CD8-positive, alpha-beta memory T cell (primary cell): ENCODE results near the gene GFOD1. TPM values are rescaled to one million over a fixed set of nuclear protein-coding genes. Genes with fewer than 3 reads are reported as not detected.

Experiments used
- CTCF ChIA-PET: fragments of 350-600 bp; sonication (Branson Sonifier 250); formaldehyde crosslinking; loops from one replicate; lab custom pipeline; 2021; ENCODE audit warnings: antibody characterized with exemption; lab: Charles Lee
- POLR2A ChIA-PET: fragments of 350-600 bp; sonication (Branson Sonifier 250); formaldehyde crosslinking; loops from one replicate; lab custom pipeline; 2021; ENCODE audit warnings: antibody characterized with exemption; lab: Charles Lee
- DNase-seq, 5 donors: peaks; one replicate each; pipeline versions ENCODE4 v3.0.0 to v3.0.0-alpha.2; 2020 to 2022; ENCODE audit warnings: mixed read lengths in 1 of 5
- H3K27ac ChIP-seq: one replicate; pipeline ENCODE4 v1.7.0; 2013; ENCODE audit warnings: low read depth, mild to moderate bottlenecking, low read length, moderate library complexity
- H3K27me3 ChIP-seq: 2 replicates; pipeline ENCODE4 v1.7.0; 2013; ENCODE audit warnings: low read length, mild to moderate bottlenecking; ENCODE audit not compliant: insufficient read depth, poor library complexity, severe bottlenecking
- H3K36me3 ChIP-seq: 2 replicates; pipeline ENCODE4 v1.7.0; 2013; ENCODE audit warnings: mild to moderate bottlenecking, low read length, moderate library complexity; ENCODE audit not compliant: insufficient read depth
- H3K4me1 ChIP-seq: 2 replicates; pipeline ENCODE4 v1.7.0; 2013; ENCODE audit warnings: mild to moderate bottlenecking, low read length, moderate library complexity; ENCODE audit not compliant: insufficient read depth
- H3K4me3 ChIP-seq: 2 replicates; pipeline ENCODE4 v1.7.0; 2013; ENCODE audit warnings: mild to moderate bottlenecking, low read length
- H3K9me3 ChIP-seq: 2 replicates; pipeline ENCODE4 v1.7.0; 2013; ENCODE audit warnings: mild to moderate bottlenecking, low read length
- H3K27ac Mint-ChIP-seq, 8 donors: one replicate each; pipeline ENCODE4 v1.8.0; 2020 to 2021; ENCODE audit warnings: mixed read lengths in 8 of 8, mild to moderate bottlenecking in 6 of 8, inconsistent platforms in 3 of 8, moderate library complexity in 3 of 8
- H3K27me3 Mint-ChIP-seq, 2 donors: one replicate each; pipeline ENCODE4 v1.8.0; 2020 to 2021; ENCODE audit warnings: mixed read lengths in 2 of 2, mild to moderate bottlenecking in 1 of 2, moderate library complexity in 1 of 2
- H3K36me3 Mint-ChIP-seq, 3 donors: one replicate each; pipeline ENCODE4 v1.8.0; 2020 to 2021; ENCODE audit warnings: mixed read lengths in 3 of 3, inconsistent platforms in 1 of 3, mild to moderate bottlenecking in 1 of 3
- H3K4me1 Mint-ChIP-seq, 3 donors: one replicate each; pipeline ENCODE4 v1.8.0; 2020 to 2021; ENCODE audit warnings: mixed read lengths in 3 of 3, inconsistent platforms in 1 of 3, mild to moderate bottlenecking in 1 of 3
- H3K4me3 Mint-ChIP-seq, 7 donors: one replicate each; pipeline ENCODE4 v1.8.0; 2020 to 2021; ENCODE audit warnings: mixed read lengths in 7 of 7, mild to moderate bottlenecking in 6 of 7, moderate library complexity in 4 of 7, inconsistent platforms in 2 of 7
- H3K9me3 Mint-ChIP-seq, 5 donors: one replicate each; pipeline ENCODE4 v1.8.0; 2020 to 2022; ENCODE audit warnings: mixed read lengths in 5 of 5, mild to moderate bottlenecking in 3 of 5, moderate library complexity in 2 of 5, inconsistent platforms in 1 of 5
- polyA plus RNA-seq: library from polyadenylated mRNA; unstranded; fragments of 300-500 nt; fragmentation: Illumina TruSeq; gene quantifications from one replicate; pipeline ENCODE4 v1.2.3, GENCODE V29; 2021
- total RNA-seq, 2 experiments: library from RNA; stranded (reverse); gene quantifications; one replicate each; pipeline ENCODE4 v1.2.3, GENCODE V29; 2021

Gene GFOD1
- total and polyA plus RNA-seq, 3 experiments from 2014 or later: 3.6 to 8.7 (median 8.2) TPM

GRCh38 chr6:13371421-13372072, 115.9 kb downstream of the GFOD1 start:
- no peak for DNase-seq
- Mint-ChIP-seq H3K36me3 (peaks cover 0 to 2% (median 0%) of the 10 kb centered on the region in 3 donors), H3K27me3 (peaks cover 0 to 3% of the 10 kb centered on the region in 2 donors), H3K4me1 (peaks cover 16 to 28% (median 27%) of the 10 kb centered on the region in 3 donors), H3K9me3 (no peaks in the 10 kb centered on the region), H3K4me3 (no peak overlapping the region), H3K27ac (no peak overlapping the region)
- H3K9me3 ChIP-seq: no peaks in the 10 kb centered on the region
- ChIA-PET CTCF (no interaction called here), POLR2A (no interaction called here)
- H3K36me3 ChIP-seq: no peaks in the 10 kb centered on the region
- no peaks in the 10 kb centered on the region for H3K27me3 ChIP-seq
- H3K4me3 ChIP-seq: no peak overlapping the region
- no peak overlapping the region for H3K27ac ChIP-seq
- H3K4me1 ChIP-seq: peaks cover 10% of the 10 kb centered on the region

DNA sequence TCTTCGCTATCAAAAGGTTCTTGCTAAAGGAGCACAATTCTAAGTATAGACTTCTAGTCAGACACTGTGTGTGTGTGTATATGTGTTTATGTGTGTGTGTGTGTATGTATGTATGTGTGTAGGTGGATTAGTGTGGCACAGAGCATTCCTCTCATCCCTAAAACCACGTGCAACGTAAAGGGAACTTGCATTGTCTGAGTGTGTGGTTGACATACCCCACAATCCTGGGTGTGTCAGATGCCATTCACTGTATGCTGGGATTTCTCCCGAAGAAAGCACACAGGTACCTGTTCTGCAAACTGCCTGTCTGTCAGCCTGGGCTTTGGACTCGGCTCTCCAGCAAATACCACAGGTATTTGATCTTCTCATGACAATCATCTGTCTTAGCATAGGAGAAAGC, 116.8 kb downstream of the GFOD1 start:
- CTCF ChIA-PET: interaction anchor here (0.6 kb wide), 1 partner anchor 17 kb away, joined by 3 read pairs; no protein-coding TSS in a partner anchor

GRCh38 chr6:13369591-13369990, 117.8 kb downstream of the GFOD1 start:
- no peaks in the 10 kb centered on the region for H3K36me3 ChIP-seq
- H3K4me3 Mint-ChIP-seq: no peak overlapping the region
- DNase-seq: no peak
- H3K36me3 Mint-ChIP-seq: peaks cover 0 to 2% (median under 1%) of the 10 kb centered on the region in 3 donors
- H3K4me1 Mint-ChIP-seq: peaks cover 5 to 13% (median 9%) of the 10 kb centered on the region in 3 donors
- H3K27ac Mint-ChIP-seq: no peak overlapping the region
- no peak overlapping the region for H3K27ac ChIP-seq
- H3K27me3 ChIP-seq: no peaks in the 10 kb centered on the region
- H3K4me3 ChIP-seq: no peak overlapping the region
- CTCF ChIA-PET: no interaction called here
- H3K9me3 Mint-ChIP-seq: no peaks in the 10 kb centered on the region
- H3K27me3 Mint-ChIP-seq: peaks cover 0 to 3% of the 10 kb centered on the region in 2 donors
- no peaks in the 10 kb centered on the region for H3K9me3 ChIP-seq
- POLR2A ChIA-PET: no interaction called here
- no peaks in the 10 kb centered on the region for H3K4me1 ChIP-seq

More for the DNA sequence above, 116.8 kb downstream of the GFOD1 start:
- no peak overlapping the region for H3K4me3 ChIP-seq
- peaks cover 0 to 2% (median 0%) of the 10 kb centered on the region in 3 donors for H3K36me3 Mint-ChIP-seq
- no peaks in the 10 kb centered on the region for H3K36me3 ChIP-seq
- H3K27me3 ChIP-seq: no peaks in the 10 kb centered on the region
- H3K4me3 Mint-ChIP-seq: no peak overlapping the region
- H3K4me1 ChIP-seq: peaks cover 8% of the 10 kb centered on the region
- H3K9me3 Mint-ChIP-seq: no peaks in the 10 kb centered on the region
- H3K27ac Mint-ChIP-seq: no peak overlapping the region
- peaks cover 13 to 21% (median 18%) of the 10 kb centered on the region in 3 donors for H3K4me1 Mint-ChIP-seq
- H3K27ac ChIP-seq: no peak overlapping the region
- POLR2A ChIA-PET: no interaction called here
- DNase-seq: no peak
- H3K9me3 ChIP-seq: no peaks in the 10 kb centered on the region
- H3K27me3 Mint-ChIP-seq: peaks cover 0 to 3% of the 10 kb centered on the region in 2 donors

GRCh38 chr6:13368731-13369115, 118.7 kb downstream of the GFOD1 start:
- H3K27ac ChIP-seq: no peak overlapping the region
- no peaks in the 10 kb centered on the region for H3K36me3 ChIP-seq
- Mint-ChIP-seq H3K4me3 (no peak overlapping the region), H3K9me3 (no peaks in the 10 kb centered on the region), H3K27ac (peak overlapping the region in 1 of 8 donors; percentile 14), H3K4me1 (peaks cover 3 to 10% (median 6%) of the 10 kb centered on the region in 3 donors), H3K36me3 (peaks cover 0 to 3% (median 2%) of the 10 kb centered on the region in 3 donors), H3K27me3 (peaks cover 0 to 3% of the 10 kb centered on the region in 2 donors)
- no peaks in the 10 kb centered on the region for H3K27me3 ChIP-seq
- no peak overlapping the region for H3K4me3 ChIP-seq
- H3K9me3 ChIP-seq: no peaks in the 10 kb centered on the region
- CTCF ChIA-PET: interaction anchor here (1.4 kb wide), 1 partner anchor 22 kb away, joined by 4 read pairs; no protein-coding TSS in a partner anchor
- POLR2A ChIA-PET: interaction anchor here (0.5 kb wide), 1 partner anchor 22 kb away, joined by 3 read pairs; no protein-coding TSS in a partner anchor
- H3K4me1 ChIP-seq: no peaks in the 10 kb centered on the region
- no peak for DNase-seq

GRCh38 chr6:13368079-13368730, 119.2 kb downstream of the GFOD1 start:
- H3K27me3 ChIP-seq: no peaks in the 10 kb centered on the region
- Mint-ChIP-seq H3K9me3 (no peaks in the 10 kb centered on the region), H3K4me1 (peaks cover 0 to 5% (median under 1%) of the 10 kb centered on the region in 3 donors), H3K4me3 (no peak overlapping the region), H3K27me3 (peaks cover 0 to 1% of the 10 kb centered on the region in 2 donors), H3K36me3 (peaks cover 0 to 3% (median 2%) of the 10 kb centered on the region in 3 donors), H3K27ac (no peak overlapping the region)
- no peaks in the 10 kb centered on the region for H3K9me3 ChIP-seq
- H3K4me1 ChIP-seq: no peaks in the 10 kb centered on the region
- POLR2A ChIA-PET: interaction anchor here (0.5 kb wide), 1 partner anchor 23 kb away, joined by 3 read pairs; no protein-coding TSS in a partner anchor
- CTCF ChIA-PET: interaction anchor here (1.4 kb wide), 1 partner anchor 23 kb away, joined by 4 read pairs; no protein-coding TSS in a partner anchor
- DNase-seq: no peak
- H3K36me3 ChIP-seq: no peaks in the 10 kb centered on the region
- H3K4me3 ChIP-seq: no peak overlapping the region
- H3K27ac ChIP-seq: no peak overlapping the region

DNA sequence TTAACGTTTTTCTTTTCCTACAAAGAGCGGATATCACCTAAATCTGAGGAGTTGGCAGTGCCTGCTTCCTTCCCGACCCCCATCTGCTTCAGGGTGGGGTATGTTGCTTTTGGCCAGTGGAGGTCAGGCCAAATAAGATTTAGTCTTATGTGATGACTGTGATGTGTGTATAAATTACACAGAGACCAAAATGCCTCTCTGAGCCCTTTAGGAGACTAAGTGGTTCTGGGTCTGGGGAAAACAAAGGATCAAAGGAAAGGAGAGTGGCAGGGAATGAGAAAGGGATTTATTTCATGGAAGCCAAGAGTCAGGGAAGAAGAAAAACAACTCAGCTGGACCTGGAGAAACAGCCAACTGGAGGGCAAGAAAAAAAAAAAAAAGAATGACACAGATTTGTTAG, 120.0 kb downstream of the GFOD1 start:
- Histone ChIP-seq H3K4me1 (no peaks in the 10 kb centered on the region), H3K4me3 (no peak overlapping the region), H3K27me3 (no peaks in the 10 kb centered on the region), H3K27ac (no peak overlapping the region), H3K9me3 (no peaks in the 10 kb centered on the region), H3K36me3 (no peaks in the 10 kb centered on the region)
- Mint-ChIP-seq H3K27me3 (peaks cover 0 to 1% of the 10 kb centered on the region in 2 donors), H3K27ac (peak overlapping the region in 3 of 8 donors; percentile 5 to 81 (median 19)), H3K9me3 (no peaks in the 10 kb centered on the region), H3K4me3 (no peak overlapping the region), H3K36me3 (peaks cover 0 to 4% (median 0%) of the 10 kb centered on the region in 3 donors), H3K4me1 (no peaks in the 10 kb centered on the region)
- DNase-seq: no peak
- POLR2A ChIA-PET: no interaction called here
- CTCF ChIA-PET: no interaction called here

DNA sequence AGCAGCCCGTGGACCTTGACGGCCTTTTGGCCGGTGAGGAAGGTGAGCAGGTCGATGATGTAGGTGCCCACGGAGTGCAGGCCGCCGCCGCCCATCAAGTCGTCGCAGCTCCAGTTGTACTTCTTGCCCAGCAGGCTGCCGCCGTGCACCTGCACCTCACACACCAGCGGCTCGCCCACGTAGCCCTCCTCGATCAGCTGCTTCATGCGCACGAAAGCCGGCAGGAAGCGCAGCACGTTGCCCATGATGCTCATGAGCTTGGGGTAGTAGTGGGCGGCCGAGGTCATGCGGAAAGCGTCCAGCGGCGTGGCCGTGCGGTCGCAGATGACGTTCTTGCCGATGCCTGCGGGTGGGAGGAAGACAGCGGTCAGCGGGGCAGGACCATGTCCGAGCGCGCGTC, 122.1 kb downstream of the GFOD1 start:
- CTCF ChIA-PET: interaction anchor here (1.1 kb wide), 1 partner anchor 9 kb away, joined by 4 read pairs; no protein-coding TSS in a partner anchor
- H3K9me3 ChIP-seq: no peaks in the 10 kb centered on the region
- no peak overlapping the region for H3K4me3 ChIP-seq
- H3K27ac ChIP-seq: no peak overlapping the region
- H3K9me3 Mint-ChIP-seq: no peaks in the 10 kb centered on the region
- peaks cover 0 to 4% (median 0%) of the 10 kb centered on the region in 3 donors for H3K36me3 Mint-ChIP-seq
- peaks cover 0 to 1% of the 10 kb centered on the region in 2 donors for H3K27me3 Mint-ChIP-seq
- POLR2A ChIA-PET: no interaction called here
- no peaks in the 10 kb centered on the region for H3K36me3 ChIP-seq
- H3K4me3 Mint-ChIP-seq: no peak overlapping the region
- no peak for DNase-seq
- H3K27me3 ChIP-seq: no peaks in the 10 kb centered on the region
- H3K27ac Mint-ChIP-seq: no peak overlapping the region
- no peaks in the 10 kb centered on the region for H3K4me1 ChIP-seq
- peaks cover 0 to 2% (median 0%) of the 10 kb centered on the region in 3 donors for H3K4me1 Mint-ChIP-seq

GRCh38 chr6:13364842-13365241, 122.6 kb downstream of the GFOD1 start:
- H3K4me1 ChIP-seq: no peaks in the 10 kb centered on the region
- H3K36me3 Mint-ChIP-seq: peaks cover 0 to 4% (median 0%) of the 10 kb centered on the region in 3 donors
- H3K9me3 ChIP-seq: no peaks in the 10 kb centered on the region
- no peaks in the 10 kb centered on the region for H3K27me3 ChIP-seq
- no peak overlapping the region for H3K27ac Mint-ChIP-seq
- no peaks in the 10 kb centered on the region for H3K36me3 ChIP-seq
- ChIA-PET POLR2A (no interaction called here), CTCF (no interaction called here)
- peaks cover 0 to 2% (median 0%) of the 10 kb centered on the region in 3 donors for H3K4me1 Mint-ChIP-seq
- H3K4me3 ChIP-seq: no peak overlapping the region
- no peaks in the 10 kb centered on the region for H3K9me3 Mint-ChIP-seq
- DNase-seq: no peak
- H3K4me3 Mint-ChIP-seq: no peak overlapping the region
- H3K27me3 Mint-ChIP-seq: peaks cover 0 to 1% of the 10 kb centered on the region in 2 donors
- no peak overlapping the region for H3K27ac ChIP-seq
